ENCODE measurements around the gene SNRNP48.

SNRNP48 gene

DNA sequence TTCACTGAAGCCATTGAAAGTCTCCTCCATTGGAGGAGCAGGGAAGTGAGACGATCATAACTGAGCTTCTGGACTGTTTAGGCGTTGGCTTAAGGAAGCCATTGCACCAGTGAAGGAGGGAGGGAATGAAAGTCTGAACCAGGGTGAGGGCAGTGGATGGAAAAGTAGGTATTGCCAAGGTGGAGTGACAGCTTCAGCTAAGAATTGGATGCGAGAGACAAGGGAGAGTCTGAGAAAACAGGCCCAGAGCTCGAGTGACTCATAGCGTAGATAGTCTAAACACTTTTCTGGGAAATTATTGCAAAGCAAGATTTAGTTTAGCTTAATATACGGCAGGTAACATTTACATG is 44.0 kb upstream of the SNRNP48 start:
- no peak for TF ChIP-seq POLR2AphosphoS5 (IDR thresholded peaks at IDR 0.05; ENCODE audit: low read depth, low read length)
- no peak for TF ChIP-seq TAF1 (IDR thresholded peaks at IDR 0.05; ENCODE audit: borderline replicate concordance, low read depth, low read length)
- no peak for TF ChIP-seq POLR2A (IDR thresholded peaks at IDR 0.05; ENCODE audit: low read depth, low read length)
- no peak for DNase-seq (ENCODE audit: insufficient read length)
- no peak for FAIRE-seq

DNA sequence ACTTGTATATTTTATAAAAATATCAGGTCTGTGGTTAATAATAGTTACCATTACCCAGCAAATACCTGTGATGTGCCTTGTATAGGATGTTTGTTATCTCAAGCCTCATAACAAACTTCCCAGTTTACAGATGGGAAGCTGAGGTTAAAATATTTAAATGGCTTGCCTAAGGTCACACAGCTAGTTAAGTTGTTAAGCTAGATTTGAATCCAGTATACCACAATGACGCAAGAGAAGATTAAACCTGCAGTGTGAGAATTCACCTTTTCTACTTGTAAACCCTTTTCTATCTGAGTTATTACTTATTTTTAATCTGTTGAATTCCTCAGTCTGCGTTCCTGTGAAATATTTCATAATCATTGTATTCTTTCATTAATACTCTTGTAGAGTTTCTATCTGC is 43.6 kb upstream of the SNRNP48 start:
- DNase-seq (ENCODE audit: insufficient read length) (no peak), FAIRE-seq (no peak)
- TF ChIP-seq POLR2A (IDR thresholded peaks at IDR 0.05; ENCODE audit: low read depth, low read length) (no peak), POLR2AphosphoS5 (IDR thresholded peaks at IDR 0.05; ENCODE audit: low read depth, low read length) (no peak), TAF1 (IDR thresholded peaks at IDR 0.05; ENCODE audit: borderline replicate concordance, low read depth, low read length) (no peak)

DNA sequence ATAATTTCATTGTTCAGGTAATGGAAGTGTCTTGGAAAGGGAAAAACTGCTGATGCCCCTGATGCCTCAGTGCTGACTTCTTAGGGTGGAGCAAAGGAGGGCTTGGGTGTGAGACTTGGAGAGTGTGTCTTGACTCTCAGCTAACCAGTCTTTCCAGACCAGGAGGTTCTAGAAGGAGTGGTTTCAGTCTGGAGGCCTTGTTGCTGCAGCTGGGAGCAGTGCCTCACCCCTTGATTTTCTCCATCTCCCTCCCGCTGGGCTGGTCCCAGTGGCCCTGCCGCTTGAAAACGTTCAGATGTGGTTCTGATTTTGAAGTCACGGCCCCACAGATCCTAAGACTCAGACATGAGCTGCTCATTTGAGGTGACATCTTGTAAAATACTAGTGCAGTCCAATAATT is 43.1 kb upstream of the SNRNP48 start:
- FAIRE-seq (no peak), DNase-seq (ENCODE audit: insufficient read length) (no peak)
- no peak for TF ChIP-seq POLR2AphosphoS5 (IDR thresholded peaks at IDR 0.05; ENCODE audit: low read depth, low read length)

DNA sequence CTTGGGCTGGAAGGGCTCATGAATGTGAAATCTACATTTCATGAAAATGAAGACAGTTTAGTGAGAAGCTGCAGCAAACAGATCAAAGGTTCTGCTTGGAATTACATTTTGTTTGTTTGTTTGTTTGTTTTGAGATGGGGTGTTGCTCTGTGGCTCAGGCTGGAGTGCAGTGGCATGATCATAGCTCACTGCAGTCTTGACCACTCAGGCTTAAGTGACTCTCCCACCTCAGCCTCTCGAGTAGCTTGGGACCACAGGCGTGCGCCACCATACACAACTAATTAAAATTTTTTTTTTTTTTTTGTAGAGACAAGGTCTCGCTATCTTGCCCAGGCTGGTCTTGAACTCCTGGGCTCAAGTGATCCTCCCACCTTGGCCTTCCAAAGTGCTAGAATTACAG is 42.7 kb upstream of the SNRNP48 start:
- DNase-seq (ENCODE audit: insufficient read length) (no peak), FAIRE-seq (no peak)
- TF ChIP-seq POLR2AphosphoS5 (IDR thresholded peaks at IDR 0.05; ENCODE audit: low read depth, low read length) (no peak), TAF1 (IDR thresholded peaks at IDR 0.05; ENCODE audit: borderline replicate concordance, low read depth, low read length) (no peak), POLR2A (IDR thresholded peaks at IDR 0.05; ENCODE audit: low read depth, low read length) (no peak)

DNA sequence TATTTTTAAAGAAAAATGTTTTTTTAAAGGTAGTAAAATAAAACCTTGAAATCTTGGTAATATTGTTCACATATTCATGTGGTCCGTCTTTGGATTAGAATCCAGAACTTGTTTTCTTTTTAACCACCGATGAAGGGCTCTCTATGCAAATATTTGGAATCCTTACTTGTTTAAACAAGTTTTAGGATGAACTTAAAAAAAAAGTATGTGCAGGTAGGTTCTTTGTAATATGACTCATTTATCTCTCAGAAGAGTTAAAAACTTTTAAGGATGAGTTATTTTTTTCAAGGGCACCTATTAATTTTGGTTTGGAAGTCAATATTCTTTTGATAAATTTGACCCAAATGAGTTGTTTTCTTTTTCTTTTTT is 39.6 kb upstream of the SNRNP48 start:
- FAIRE-seq (no peak), DNase-seq (ENCODE audit: insufficient read length) (no peak)
- TF ChIP-seq TAF1 (IDR thresholded peaks at IDR 0.05; ENCODE audit: borderline replicate concordance, low read depth, low read length) = no peak
- no peak for TF ChIP-seq POLR2A (IDR thresholded peaks at IDR 0.05; ENCODE audit: low read depth, low read length)
- no peak for TF ChIP-seq POLR2AphosphoS5 (IDR thresholded peaks at IDR 0.05; ENCODE audit: low read depth, low read length)

DNA sequence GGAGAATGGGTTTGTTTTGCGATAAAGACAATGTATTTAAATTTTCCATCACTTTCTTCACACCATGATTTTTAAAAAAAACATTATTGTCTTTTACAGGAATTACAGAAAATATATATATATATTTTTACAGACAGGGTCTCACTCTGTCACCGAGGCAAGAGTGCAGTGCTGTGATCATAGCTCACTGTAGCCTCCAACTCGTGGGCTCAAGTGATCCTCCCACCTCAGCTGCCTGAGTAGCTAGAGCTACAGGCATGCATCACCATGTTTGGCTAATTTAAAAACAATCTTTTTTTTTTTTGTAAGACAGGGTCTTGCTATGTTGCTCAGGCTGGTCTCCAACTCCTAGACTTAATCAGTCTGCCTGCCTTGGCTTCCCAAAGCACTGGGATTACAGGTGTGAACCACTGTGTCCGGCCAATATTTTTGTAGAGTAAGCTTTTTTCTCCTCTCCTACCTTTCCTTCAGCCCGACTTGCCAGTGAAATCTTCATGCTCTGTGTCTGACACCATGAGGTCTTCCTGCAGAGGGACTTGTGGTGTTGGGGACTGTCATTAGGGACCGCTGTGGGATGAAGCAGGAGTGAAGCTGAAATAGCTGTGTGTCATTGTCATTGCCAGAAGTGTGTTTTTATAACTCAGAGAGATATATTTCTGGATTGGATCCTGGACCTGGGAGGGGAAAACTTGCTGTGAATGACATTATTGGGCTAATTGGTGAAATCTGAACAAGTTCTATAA is 35.3 kb upstream of the SNRNP48 start:
- DNase-seq (ENCODE audit: insufficient read length) (no peak), FAIRE-seq (no peak)
- no peak for TF ChIP-seq POLR2AphosphoS5 (IDR thresholded peaks at IDR 0.05; ENCODE audit: low read depth, low read length)
- TF ChIP-seq TAF1 (IDR thresholded peaks at IDR 0.05; ENCODE audit: borderline replicate concordance, low read depth, low read length) = no peak
- no peak for TF ChIP-seq POLR2A (IDR thresholded peaks at IDR 0.05; ENCODE audit: low read depth, low read length)

DNA sequence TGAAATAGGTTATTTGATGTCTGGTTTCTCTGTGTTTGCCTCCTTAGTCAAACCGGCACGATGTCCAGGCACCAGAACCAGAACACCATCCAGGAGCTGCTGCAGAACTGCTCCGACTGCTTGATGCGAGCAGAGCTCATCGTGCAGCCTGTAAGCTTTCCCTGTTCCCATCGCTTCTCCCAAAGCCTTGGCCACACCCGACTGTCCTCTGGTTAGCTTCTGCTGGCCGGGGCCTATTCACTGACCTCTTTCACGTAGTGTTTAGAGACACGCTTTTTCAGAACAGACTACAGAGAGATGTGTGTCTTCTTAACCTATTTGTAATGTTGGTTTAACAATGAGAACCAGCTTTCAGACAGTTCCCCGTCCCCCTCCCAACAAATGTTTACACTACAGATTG is 34.3 kb upstream of the SNRNP48 start:
- no peak for FAIRE-seq

DNA sequence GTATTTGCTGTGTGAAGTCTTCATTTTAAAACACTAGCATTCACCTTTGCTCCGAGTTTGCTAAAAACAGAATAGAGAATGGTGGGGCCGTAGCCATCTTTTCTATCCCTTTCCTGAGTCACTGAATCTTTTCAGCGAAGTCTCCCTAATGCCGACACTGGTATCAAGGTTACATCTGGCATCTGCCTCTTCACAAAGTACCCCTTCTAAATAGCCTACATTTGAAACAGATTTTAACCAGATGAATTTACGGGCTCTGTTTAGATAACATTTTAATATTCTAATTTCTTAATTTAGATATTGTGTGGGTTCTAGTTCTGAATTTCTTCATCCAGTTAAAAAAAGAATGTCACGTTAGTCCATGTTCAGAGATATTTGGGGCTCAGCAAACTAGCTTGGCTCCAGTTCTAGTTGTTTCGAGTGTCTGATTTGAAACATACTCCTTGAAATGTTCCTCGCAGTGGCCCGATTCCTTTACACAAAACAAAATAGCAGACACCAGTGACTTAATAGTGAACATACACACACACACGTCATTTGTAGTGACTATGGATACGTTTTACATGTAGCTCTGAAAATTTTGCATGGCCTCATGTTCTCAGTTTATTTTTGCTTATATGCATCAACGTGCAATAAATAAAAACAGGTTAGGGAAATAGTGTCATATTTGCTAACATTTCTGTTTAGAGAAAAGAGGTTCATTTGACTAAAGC is 33.4 kb upstream of the SNRNP48 start:
- no peak for FAIRE-seq
- no peak for TF ChIP-seq TAF1 (IDR thresholded peaks at IDR 0.05; ENCODE audit: borderline replicate concordance, low read depth, low read length)
- no peak for TF ChIP-seq POLR2A (IDR thresholded peaks at IDR 0.05; ENCODE audit: low read depth, low read length)
- TF ChIP-seq POLR2AphosphoS5 (IDR thresholded peaks at IDR 0.05; ENCODE audit: low read depth, low read length) = no peak
- DNase-seq (ENCODE audit: insufficient read length) = no peak

More for the DNA sequence above, 34.3 kb upstream of the SNRNP48 start:
- TF ChIP-seq POLR2AphosphoS5 (IDR thresholded peaks at IDR 0.05; ENCODE audit: low read depth, low read length) = no peak
- TF ChIP-seq TAF1 (IDR thresholded peaks at IDR 0.05; ENCODE audit: borderline replicate concordance, low read depth, low read length) = no peak
- TF ChIP-seq POLR2A (IDR thresholded peaks at IDR 0.05; ENCODE audit: low read depth, low read length) = no peak
- no peak for DNase-seq (ENCODE audit: insufficient read length)

DNA sequence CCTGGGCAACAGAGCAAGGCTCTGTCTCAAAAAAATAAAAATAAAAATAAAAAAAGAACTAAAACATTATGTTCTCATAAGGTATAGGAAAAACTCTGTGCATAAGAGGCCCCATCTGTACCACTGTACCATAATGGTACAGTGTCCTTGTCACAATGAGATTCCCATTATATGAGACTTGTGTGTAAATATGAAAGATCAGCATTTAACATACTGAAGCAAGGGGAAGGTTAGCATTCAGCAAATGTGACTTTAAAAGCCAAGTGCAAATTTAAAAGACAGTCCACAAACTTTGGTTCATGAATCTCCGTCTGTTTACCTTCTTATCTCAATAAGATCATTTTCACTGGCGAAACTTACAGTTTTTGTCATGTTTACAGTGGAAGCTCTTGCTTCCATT is 32.3 kb upstream of the SNRNP48 start:
- TF ChIP-seq TAF1 (IDR thresholded peaks at IDR 0.05; ENCODE audit: borderline replicate concordance, low read depth, low read length) (no peak), POLR2AphosphoS5 (IDR thresholded peaks at IDR 0.05; ENCODE audit: low read depth, low read length) (no peak), POLR2A (IDR thresholded peaks at IDR 0.05; ENCODE audit: low read depth, low read length) (no peak)
- no peak for DNase-seq (ENCODE audit: insufficient read length)
- FAIRE-seq = no peak

DNA sequence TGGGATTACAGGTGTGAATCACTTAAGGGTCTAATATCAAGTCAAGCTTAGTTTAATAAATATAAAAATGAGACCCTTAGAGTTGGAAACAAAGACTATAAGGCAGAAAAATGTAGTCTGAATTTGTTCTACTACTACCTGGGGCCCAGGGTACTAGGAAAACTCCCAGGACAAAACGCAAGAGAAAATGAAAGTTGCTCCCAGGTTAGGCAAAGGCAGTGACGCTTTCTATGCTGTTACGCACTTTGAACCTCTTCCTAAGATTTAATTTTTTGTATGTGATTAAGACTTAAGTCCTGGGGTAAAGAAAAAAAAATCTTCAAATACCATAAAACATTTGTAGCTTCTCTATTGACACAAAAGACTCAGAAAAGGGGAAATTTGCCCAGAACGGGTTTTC is 31.2 kb upstream of the SNRNP48 start:
- TF ChIP-seq POLR2AphosphoS5 (IDR thresholded peaks at IDR 0.05; ENCODE audit: low read depth, low read length) = no peak
- no peak for TF ChIP-seq TAF1 (IDR thresholded peaks at IDR 0.05; ENCODE audit: borderline replicate concordance, low read depth, low read length)
- TF ChIP-seq POLR2A (IDR thresholded peaks at IDR 0.05; ENCODE audit: low read depth, low read length) = no peak
- FAIRE-seq (no peak), DNase-seq (ENCODE audit: insufficient read length) (no peak)

DNA sequence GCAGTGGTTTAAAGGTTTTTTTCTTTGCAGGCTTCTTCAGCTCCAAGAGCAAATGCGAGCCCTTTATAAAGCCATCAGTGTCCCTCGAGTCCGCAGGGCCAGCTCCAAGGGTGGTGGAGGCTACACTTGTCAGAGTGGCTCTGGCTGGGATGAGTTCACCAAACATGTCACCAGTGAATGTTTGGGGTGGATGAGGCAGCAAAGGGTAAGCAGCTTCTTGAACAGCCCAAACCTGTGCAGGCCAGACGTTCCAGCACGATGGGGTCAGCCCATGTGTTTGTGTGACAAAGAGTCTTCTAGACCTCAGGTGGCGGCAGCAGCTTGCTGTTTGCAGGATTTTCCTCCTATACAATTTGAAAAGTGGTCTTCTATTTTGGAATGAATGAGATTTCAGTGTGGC is 30.8 kb upstream of the SNRNP48 start:
- DNase-seq (ENCODE audit: insufficient read length) (no peak), FAIRE-seq (no peak)
- TF ChIP-seq POLR2AphosphoS5 (IDR thresholded peaks at IDR 0.05; ENCODE audit: low read depth, low read length) (no peak), POLR2A (IDR thresholded peaks at IDR 0.05; ENCODE audit: low read depth, low read length) (no peak), TAF1 (IDR thresholded peaks at IDR 0.05; ENCODE audit: borderline replicate concordance, low read depth, low read length) (no peak)

DNA sequence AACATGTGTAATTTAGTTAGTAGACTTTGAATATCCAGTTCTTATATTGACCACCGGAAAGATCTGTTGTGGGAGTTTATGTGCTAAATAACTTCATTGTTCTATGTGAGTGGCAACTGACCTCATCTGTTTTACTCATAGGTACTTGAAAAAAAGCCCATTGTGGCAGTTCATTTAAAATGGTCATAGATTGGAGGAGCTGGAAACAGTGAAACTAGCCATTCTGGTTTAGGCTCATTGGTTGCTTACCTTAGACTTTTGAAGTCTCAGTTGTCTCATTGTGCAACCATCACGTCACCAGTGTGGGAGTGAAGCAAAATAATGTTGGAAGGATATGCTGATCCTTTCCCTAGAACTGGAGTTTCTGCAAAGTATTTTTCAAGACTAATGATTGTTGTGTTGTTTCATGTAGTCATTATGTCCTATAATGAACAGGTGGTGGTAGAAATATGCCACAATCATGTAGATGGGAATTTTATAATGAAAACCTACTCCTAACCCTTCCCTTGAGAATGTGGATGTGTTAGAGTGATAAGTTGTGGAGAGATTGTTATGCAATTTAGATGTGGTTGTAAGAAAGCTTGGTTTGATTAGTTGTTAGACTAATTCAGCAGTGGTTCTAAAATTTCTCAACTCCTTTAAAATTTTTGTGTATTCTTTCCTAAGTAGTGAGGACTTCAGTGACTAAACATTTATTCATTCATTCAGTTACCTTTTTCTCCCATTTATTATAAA is 30.2 kb upstream of the SNRNP48 start:
- FAIRE-seq (no peak), DNase-seq (ENCODE audit: insufficient read length) (no peak)

More for the DNA sequence above, 30.2 kb upstream of the SNRNP48 start:
- no peak for TF ChIP-seq POLR2A (IDR thresholded peaks at IDR 0.05; ENCODE audit: low read depth, low read length)
- no peak for TF ChIP-seq POLR2AphosphoS5 (IDR thresholded peaks at IDR 0.05; ENCODE audit: low read depth, low read length)
- no peak for TF ChIP-seq TAF1 (IDR thresholded peaks at IDR 0.05; ENCODE audit: borderline replicate concordance, low read depth, low read length)

Data from GM12892 (cell line).